Measurements from ENCODE around the gene WNT2B. TPM values are rescaled to one million over a fixed set of nuclear protein-coding genes. Genes with fewer than 3 reads are reported as not detected.
"Not testable (repeated sequence)": the region's sequence is repeated elsewhere in the genome, so short reads cannot be mapped to it uniquely, and the experiment has no call there.

The WNT2B gene
- total RNA-seq, 6 experiments from 2014 or later: 1.9 to 3.8 (median 3.5) TPM

DNA sequence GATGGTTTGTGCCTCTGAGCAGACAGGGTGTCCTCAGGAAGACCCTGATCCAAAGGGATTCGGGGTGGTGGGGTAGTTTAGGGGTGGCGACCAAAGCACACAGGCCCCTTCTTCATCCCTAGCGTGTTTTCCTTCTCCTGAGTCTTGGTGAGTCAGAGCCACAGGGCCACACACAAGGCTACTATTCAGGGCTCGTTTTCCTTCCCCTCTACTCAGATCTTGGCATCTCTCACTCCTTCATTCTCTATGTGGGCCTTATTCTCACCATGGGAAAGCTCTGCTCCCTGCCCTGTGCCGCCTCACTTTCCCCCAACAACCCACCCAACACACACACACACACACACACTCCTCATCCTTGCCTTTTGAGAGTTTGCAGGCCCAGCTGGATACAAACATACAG lies 43.6 kb upstream of the WNT2B start:
- peak overlapping the region; percentile 88 for H3K4me3 Mint-ChIP-seq
- TF ChIP-seq, protein P1, sequence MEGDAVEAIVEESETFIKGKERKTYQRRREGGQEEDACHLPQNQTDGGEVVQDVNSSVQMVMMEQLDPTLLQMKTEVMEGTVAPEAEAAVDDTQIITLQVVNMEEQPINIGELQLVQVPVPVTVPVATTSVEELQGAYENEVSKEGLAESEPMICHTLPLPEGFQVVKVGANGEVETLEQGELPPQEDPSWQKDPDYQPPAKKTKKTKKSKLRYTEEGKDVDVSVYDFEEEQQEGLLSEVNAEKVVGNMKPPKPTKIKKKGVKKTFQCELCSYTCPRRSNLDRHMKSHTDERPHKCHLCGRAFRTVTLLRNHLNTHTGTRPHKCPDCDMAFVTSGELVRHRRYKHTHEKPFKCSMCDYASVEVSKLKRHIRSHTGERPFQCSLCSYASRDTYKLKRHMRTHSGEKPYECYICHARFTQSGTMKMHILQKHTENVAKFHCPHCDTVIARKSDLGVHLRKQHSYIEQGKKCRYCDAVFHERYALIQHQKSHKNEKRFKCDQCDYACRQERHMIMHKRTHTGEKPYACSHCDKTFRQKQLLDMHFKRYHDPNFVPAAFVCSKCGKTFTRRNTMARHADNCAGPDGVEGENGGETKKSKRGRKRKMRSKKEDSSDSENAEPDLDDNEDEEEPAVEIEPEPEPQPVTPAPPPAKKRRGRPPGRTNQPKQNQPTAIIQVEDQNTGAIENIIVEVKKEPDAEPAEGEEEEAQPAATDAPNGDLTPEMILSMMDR (IDR thresholded peaks at IDR 0.05): no peak
- no peaks in the 10 kb centered on the region for H3K9me3 Mint-ChIP-seq
- H3K27me3 Mint-ChIP-seq (ENCODE audit: insufficient read depth): peaks cover 3% of the 10 kb centered on the region
- DNase-seq: peak; percentile 0
- H3K36me3 Mint-ChIP-seq (ENCODE audit: low read depth): no peaks in the 10 kb centered on the region; the same call in 1 of the 2 replicates
- H3K4me1 Mint-ChIP-seq (ENCODE audit: low read depth): peaks cover 55% of the 10 kb centered on the region
- peak overlapping the region; percentile 82 for H3K27ac Mint-ChIP-seq

DNA sequence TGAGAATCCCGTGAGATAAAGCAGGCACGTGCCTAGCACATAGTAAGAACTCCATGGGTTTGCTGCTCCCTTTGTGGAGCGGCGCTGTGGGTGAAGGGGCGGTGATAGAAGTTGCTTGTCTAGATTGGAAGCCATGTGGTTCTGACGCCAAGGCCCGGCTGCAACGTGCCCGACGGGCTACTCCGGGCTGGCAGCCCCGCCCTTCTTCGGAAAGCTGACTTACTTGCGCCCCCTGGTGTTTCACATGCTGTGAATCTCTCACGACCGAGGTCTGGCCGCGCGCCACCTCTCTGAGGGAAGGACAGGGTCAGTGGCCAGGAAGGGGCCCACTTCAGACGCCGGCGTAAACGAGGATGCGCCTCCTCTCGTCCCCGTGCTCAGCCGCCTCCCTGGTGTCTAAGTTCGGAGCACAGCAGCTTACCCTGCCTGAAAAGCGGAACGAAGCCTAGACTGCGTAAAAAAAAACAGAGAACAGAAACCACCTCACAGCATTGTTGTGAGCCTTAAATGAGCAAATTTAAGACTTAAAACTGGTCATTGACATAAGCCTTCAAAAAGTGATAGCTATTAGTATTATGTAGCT lies 42.6 kb upstream of the WNT2B start:
- H3K9me3 Mint-ChIP-seq: no peaks in the 10 kb centered on the region
- peak; percentile 94 for DNase-seq
- TF ChIP-seq, protein P1 (IDR thresholded peaks at IDR 0.05): peak; percentile 94

DNA sequence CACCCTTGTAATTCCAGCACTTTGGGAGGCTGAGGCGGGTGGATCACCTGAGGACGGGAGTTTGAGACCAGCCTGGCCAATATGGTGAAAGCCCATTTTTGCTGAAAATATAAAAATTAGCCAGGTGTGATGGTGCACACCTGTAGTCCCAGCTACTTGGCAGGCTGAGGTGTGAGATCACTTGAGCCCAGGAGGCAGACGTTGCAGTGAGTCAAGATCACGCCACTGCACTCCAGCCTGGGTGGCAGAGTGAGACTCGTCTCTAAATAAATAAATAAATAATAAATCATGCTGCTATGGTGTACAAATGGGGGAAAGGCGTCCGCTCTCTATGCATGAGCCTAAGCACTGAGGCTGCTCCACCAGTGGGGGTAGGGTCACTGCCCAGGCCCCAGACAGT lies 38.4 kb upstream of the WNT2B start:
- H3K27me3 Mint-ChIP-seq (ENCODE audit: insufficient read depth); H3K36me3 Mint-ChIP-seq (ENCODE audit: low read depth); H3K4me3 Mint-ChIP-seq; H3K27ac Mint-ChIP-seq; H3K9me3 Mint-ChIP-seq; DNase-seq: not testable (repeated sequence)
- peaks cover 23% of the 10 kb centered on the region for H3K4me1 Mint-ChIP-seq (ENCODE audit: low read depth)

More for the DNA sequence above, 42.6 kb upstream of the WNT2B start:
- Mint-ChIP-seq H3K36me3 (ENCODE audit: low read depth) (no peaks in the 10 kb centered on the region; the same call in 1 of the 2 replicates), H3K4me3 (peak overlapping the region; percentile 88), H3K27me3 (ENCODE audit: insufficient read depth) (peaks cover 3% of the 10 kb centered on the region), H3K4me1 (ENCODE audit: low read depth) (peaks cover 45% of the 10 kb centered on the region), H3K27ac (peak overlapping the region; percentile 82)

DNA sequence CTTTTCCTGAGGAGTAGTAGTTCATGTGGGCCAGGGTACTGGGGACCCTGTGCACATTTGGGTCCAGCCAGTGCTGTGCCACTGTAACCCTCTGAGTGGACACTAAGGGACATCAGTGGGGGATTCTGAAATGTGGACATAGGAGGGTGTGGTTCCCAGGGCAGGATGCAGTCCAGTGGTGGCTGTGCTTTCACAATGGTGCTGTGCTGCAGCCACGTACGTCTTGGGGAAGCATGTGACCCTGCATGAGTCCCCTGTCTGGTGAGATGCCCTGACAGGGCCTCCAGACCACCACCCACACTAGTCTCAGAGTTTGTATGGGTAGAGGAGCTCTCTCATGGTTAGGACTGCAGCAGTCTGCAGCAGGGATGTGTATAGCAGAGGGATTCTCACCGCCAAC lies 37.8 kb upstream of the WNT2B start:
- H3K4me1 Mint-ChIP-seq (ENCODE audit: low read depth): peaks cover 17% of the 10 kb centered on the region
- no peak for DNase-seq
- TF ChIP-seq, protein P1 (IDR thresholded peaks at IDR 0.05): no peak
- peaks cover 2% of the 10 kb centered on the region; the same call in 1 of the 2 replicates for H3K9me3 Mint-ChIP-seq
- H3K27ac Mint-ChIP-seq: no peak overlapping the region
- peaks cover 6% of the 10 kb centered on the region for H3K36me3 Mint-ChIP-seq (ENCODE audit: low read depth)
- no peaks in the 10 kb centered on the region for H3K27me3 Mint-ChIP-seq (ENCODE audit: insufficient read depth)
- H3K4me3 Mint-ChIP-seq: no peak overlapping the region

DNA sequence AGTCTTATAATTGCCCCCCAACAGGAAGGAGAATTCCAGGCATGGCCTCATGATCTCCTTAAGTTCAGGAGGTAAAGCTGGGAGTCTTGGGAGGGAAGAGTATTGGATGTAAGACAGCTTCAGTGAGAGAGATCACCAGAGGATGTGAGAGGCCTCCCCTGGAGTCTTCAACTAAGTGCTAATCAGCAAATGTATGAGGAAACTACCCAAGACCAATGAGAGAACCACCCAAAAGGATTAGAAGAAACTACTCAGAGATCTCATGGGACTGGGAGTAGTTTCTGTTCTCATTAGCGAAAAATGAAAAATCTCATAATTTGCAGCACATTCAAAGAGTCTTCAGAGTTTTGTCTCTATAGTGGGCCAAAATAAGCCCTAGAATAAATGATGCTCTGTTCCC lies 36.6 kb upstream of the WNT2B start:
- H3K9me3 Mint-ChIP-seq: peaks cover 10% of the 10 kb centered on the region
- no peak overlapping the region for H3K4me3 Mint-ChIP-seq
- TF ChIP-seq, protein P1 (IDR thresholded peaks at IDR 0.05): no peak
- no peak for DNase-seq
- H3K27ac Mint-ChIP-seq: no peak overlapping the region
- H3K36me3 Mint-ChIP-seq (ENCODE audit: low read depth): peaks cover 18% of the 10 kb centered on the region
- H3K4me1 Mint-ChIP-seq (ENCODE audit: low read depth): peaks cover 5% of the 10 kb centered on the region
- H3K27me3 Mint-ChIP-seq (ENCODE audit: insufficient read depth): no peaks in the 10 kb centered on the region

DNA sequence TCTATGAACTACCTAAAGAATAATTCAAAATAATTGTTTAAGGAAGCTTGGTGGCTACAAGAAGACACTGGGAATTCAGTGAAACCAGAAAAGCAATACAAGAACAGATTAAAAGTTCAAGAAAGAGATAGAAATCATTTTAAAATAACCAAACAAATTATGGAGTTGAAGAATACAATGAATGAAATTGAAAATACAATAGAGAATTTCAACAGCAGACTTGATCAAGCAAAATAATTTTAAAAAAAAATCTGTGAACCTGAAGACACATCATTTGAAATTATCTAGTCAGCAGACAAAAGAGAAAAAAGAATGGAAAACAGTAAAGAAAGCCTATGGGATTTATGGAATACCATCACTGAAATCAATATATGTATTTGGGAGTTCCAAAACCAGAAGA lies 31.2 kb upstream of the WNT2B start:
- Mint-ChIP-seq H3K4me3 (no peak overlapping the region), H3K27ac (no peak overlapping the region), H3K9me3 (peaks cover 39% of the 10 kb centered on the region), H3K36me3 (ENCODE audit: low read depth) (peaks cover 32% of the 10 kb centered on the region), H3K27me3 (ENCODE audit: insufficient read depth) (no peaks in the 10 kb centered on the region), H3K4me1 (ENCODE audit: low read depth) (no peaks in the 10 kb centered on the region; the same call in 1 of the 2 replicates)
- no peak for DNase-seq
- TF ChIP-seq, protein P1 (IDR thresholded peaks at IDR 0.05): no peak
